GM12878 (cell line): ENCODE measurements around the gene TBATA. TPM values are rescaled to one million over a fixed set of nuclear protein-coding genes. Genes with fewer than 3 reads are reported as not detected.

Source experiments
- ATAC-seq: fragments of 200-7000 bp; cut with Tn5 transposase; 3 replicates; pipeline ENCODE4 v1.9.1; 2020; ENCODE audit warnings: mild to moderate bottlenecking, moderate library complexity
- BruUV-seq: library from RNA; stranded (reverse); fragments of 400-500 nt; replicated peaks from 2 replicates; lab custom pipeline; 2021; lab: Mats Ljungman, UMichigan
- CTCF ChIA-PET: fragments of 300-600 bp; sonication (Branson Sonifier 250); formaldehyde crosslinking; extraction: SDS; loops from one replicate; lab custom pipeline; 2021; ENCODE audit warnings: inconsistent platforms; lab: Yijun Ruan, JAX
- POLR2A ChIA-PET: fragments of 350-600 bp; formaldehyde crosslinking; extraction: SDS; loops from one replicate; lab custom pipeline; 2021; ENCODE audit warnings: inconsistent platforms; lab: Charles Lee
- RAD21 ChIA-PET: fragments of 300-600 bp; sonication (Branson Sonifier 250); formaldehyde crosslinking; loops from one replicate; lab custom pipeline; 2023; ENCODE audit warnings: antibody characterized with exemption; ENCODE audit not compliant: unreplicated experiment; lab: Charles Lee
- SMC1A ChIA-PET: fragments of 300-600 bp; sonication (Branson Sonifier 250); formaldehyde crosslinking; loops from one replicate; lab custom pipeline; 2023; ENCODE audit not compliant: unreplicated experiment, uncharacterized antibody; lab: Charles Lee
- DNase-seq: peaks from one replicate; pipeline ENCODE4 v3.0.0-alpha.2; 2011; ENCODE audit warnings: low read depth, low spot score
- FAIRE-seq: peaks from 3 replicates; lab custom pipeline; 2011; peaks lifted over from hg19 to GRCh38; lab: Jason Lieb, UNC
- H2AFZ ChIP-seq: 2 replicates; pipeline ENCODE4 v1.6.0; 2011; ENCODE audit warnings: low read depth, low read length, control low read depth; ENCODE audit not compliant: control insufficient read depth
- H3K27ac ChIP-seq: 2 replicates; pipeline ENCODE4 v1.5.1; 2011; ENCODE audit warnings: control low read depth; ENCODE audit not compliant: control insufficient read depth, insufficient read depth
- H3K27me3 ChIP-seq, 2 experiments: replicated peaks in 1 of 2; 2 replicates each; pipeline versions ENCODE4 v1.6.0 to v1.6.1; 2011; ENCODE audit warnings: low read length in 1 of 2; ENCODE audit not compliant: control insufficient read depth in 2 of 2, insufficient read depth in 2 of 2
- H3K36me3 ChIP-seq, 2 experiments: 2 replicates each; pipeline ENCODE4 v1.5.1; 2011; ENCODE audit warnings: low read length in 1 of 2; ENCODE audit not compliant: control insufficient read depth in 2 of 2, insufficient read depth in 2 of 2
- H3K4me1 ChIP-seq: 2 replicates; pipeline ENCODE4 v1.6.1; 2011; ENCODE audit warnings: mild to moderate bottlenecking, low read length, moderate library complexity, mixed read lengths; ENCODE audit not compliant: control insufficient read depth, insufficient read depth
- H3K4me2 ChIP-seq: 2 replicates; pipeline ENCODE4 v1.6.0; 2011; ENCODE audit warnings: control low read depth; ENCODE audit not compliant: control insufficient read depth, insufficient read depth
- H3K4me3 ChIP-seq: fragments of 200-600 bp; sonication (generic); 2 replicates; pipeline ENCODE4 v1.5.1; 2016
- H3K79me2 ChIP-seq: 2 replicates; pipeline ENCODE4 v1.6.0; 2011; ENCODE audit warnings: low read length; ENCODE audit not compliant: control insufficient read depth, insufficient read depth
- H3K9ac ChIP-seq: 2 replicates; pipeline ENCODE4 v1.8.0; 2011; ENCODE audit warnings: low read length, control low read depth, mixed read lengths; ENCODE audit not compliant: control insufficient read depth, insufficient read depth
- H3K9me3 ChIP-seq: replicated peaks from 3 replicates; pipeline ENCODE4 v1.5.1; 2011; ENCODE audit warnings: mild to moderate bottlenecking, low read length; ENCODE audit not compliant: control insufficient read depth, insufficient read depth
- H4K20me1 ChIP-seq: 2 replicates; pipeline ENCODE4 v1.6.0; 2011; ENCODE audit not compliant: control insufficient read depth, insufficient read depth
- CHD1 ChIP-seq: IDR thresholded peaks from 2 replicates; pipeline ENCODE4 v1.6.1; 2012; ENCODE audit warnings: low read depth, low read length, improper control_type of control experiment
- SMAD5 ChIP-seq: IDR thresholded peaks from 2 replicates; pipeline ENCODE4 v1.6.1; 2016; ENCODE audit warnings: antibody characterized with exemption, low read depth
- ZNF207 ChIP-seq: fragments of 450-650 bp; IDR thresholded peaks from 2 replicates; pipeline ENCODE4 v1.6.1; 2014; ENCODE audit warnings: antibody characterized with exemption, mild to moderate bottlenecking, borderline replicate concordance
- WGBS: methylation state at CpG from one replicate; pipeline ENCODE4 v1.1.6; 2016; ENCODE audit warnings: low lambda C conversion rate; ENCODE audit not compliant: insufficient replicate concordance, insufficient coverage; ENCODE audit errors: missing lambda C conversion rate; 5-methylcytosine and 5-hydroxymethylcytosine counted together
- in situ Hi-C: fragments of 300-500 bp; cut with MboI; formaldehyde crosslinking; loops from 9 replicates; pipeline ENCODE4 v1.14.3; 2018; ENCODE audit warnings: mixed read lengths
- intact Hi-C: fragments of 100-400 bp; cut with micrococcal nuclease; formaldehyde crosslinking; loops from one replicate; pipeline ENCODE4 v1.14.2; 2022; ENCODE audit not compliant: unreplicated experiment
- polyA plus RNA-seq, 11 experiments: library from polyadenylated mRNA; depleted of rRNA in 4 of 11; unstranded in 6 of 11; stranded (reverse) in 5 of 11; fragments of >200 nt; fragmentation: Nextera tagmentation in 4 of 11; fragmentation: Illumina TruSeq in 1 of 11; extraction: Ambion mirVana in 4 of 11; extraction: Trizol in 1 of 11; gene quantifications; 1 replicate in 1 of 11; 2 replicates in 10 of 11; pipeline versions ENCODE4 v1.2.1 to v1.2.3, GENCODE V29; 2011 to 2016; ENCODE audit warnings: inconsistent platforms in 2 of 11, missing spikeins in 2 of 11, low read depth in 1 of 11
- total RNA-seq, 4 experiments: library from RNA; depleted of rRNA in 3 of 4; stranded (reverse); fragments of >200 nt in 3 of 4; fragmentation: Illumina TruSeq in 1 of 4; extraction: Trizol in 1 of 4; gene quantifications; 2 replicates each; pipeline versions ENCODE4 v1.2.1 to v1.2.3, GENCODE V29; 2013 to 2021
- TF ChIP-seq, protein P1 (sequence below): IDR thresholded peaks from 2 replicates; pipeline ENCODE4 v1.6.1; 2012; ENCODE audit warnings: improper control_type of control experiment, low read depth, low read length; ENCODE audit not compliant: insufficient replicate concordance
- TF ChIP-seq, protein P2 (sequence below): fragments of 150-350 bp; IDR thresholded peaks from 2 replicates; pipeline ENCODE4 v1.6.1; 2016; ENCODE audit warnings: low read depth, low read length
- TF ChIP-seq, protein P3 (sequence below): fragments of 450-650 bp; IDR thresholded peaks from 2 replicates; pipeline ENCODE4 v1.6.1; 2017; ENCODE audit warnings: mild to moderate bottlenecking
- TF ChIP-seq, protein P4 (sequence below): fragments of 150-350 bp; IDR thresholded peaks from 2 replicates; pipeline ENCODE4 v1.6.1; 2014; ENCODE audit warnings: mild to moderate bottlenecking, low read depth, low read length

Gene TBATA
- total and polyA plus RNA-seq, 10 of the 15 experiments (the other 5 are each of a cell fraction or from before 2014, with no cell fraction given): not detected

DNA sequence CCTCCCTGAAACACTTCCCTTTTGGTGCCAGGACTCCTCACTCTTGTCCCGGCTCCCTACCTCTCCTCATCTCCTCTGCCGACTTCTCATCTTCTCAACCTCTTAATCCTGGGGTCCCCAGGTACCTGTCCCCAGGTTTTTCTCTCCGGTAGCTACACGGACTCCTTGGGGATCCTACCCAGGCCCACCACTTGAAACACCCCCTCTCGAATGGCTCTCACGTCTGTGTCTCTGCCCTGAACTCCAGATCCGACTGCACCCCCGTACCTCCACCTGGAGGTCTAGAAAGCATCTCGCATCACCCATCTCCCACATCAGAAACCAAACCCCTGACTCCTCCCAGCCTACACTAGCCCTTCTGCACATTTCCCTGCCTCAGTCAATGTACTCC, 4.8 kb downstream of the TBATA start (continued):
- TF ChIP-seq, protein P1, sequence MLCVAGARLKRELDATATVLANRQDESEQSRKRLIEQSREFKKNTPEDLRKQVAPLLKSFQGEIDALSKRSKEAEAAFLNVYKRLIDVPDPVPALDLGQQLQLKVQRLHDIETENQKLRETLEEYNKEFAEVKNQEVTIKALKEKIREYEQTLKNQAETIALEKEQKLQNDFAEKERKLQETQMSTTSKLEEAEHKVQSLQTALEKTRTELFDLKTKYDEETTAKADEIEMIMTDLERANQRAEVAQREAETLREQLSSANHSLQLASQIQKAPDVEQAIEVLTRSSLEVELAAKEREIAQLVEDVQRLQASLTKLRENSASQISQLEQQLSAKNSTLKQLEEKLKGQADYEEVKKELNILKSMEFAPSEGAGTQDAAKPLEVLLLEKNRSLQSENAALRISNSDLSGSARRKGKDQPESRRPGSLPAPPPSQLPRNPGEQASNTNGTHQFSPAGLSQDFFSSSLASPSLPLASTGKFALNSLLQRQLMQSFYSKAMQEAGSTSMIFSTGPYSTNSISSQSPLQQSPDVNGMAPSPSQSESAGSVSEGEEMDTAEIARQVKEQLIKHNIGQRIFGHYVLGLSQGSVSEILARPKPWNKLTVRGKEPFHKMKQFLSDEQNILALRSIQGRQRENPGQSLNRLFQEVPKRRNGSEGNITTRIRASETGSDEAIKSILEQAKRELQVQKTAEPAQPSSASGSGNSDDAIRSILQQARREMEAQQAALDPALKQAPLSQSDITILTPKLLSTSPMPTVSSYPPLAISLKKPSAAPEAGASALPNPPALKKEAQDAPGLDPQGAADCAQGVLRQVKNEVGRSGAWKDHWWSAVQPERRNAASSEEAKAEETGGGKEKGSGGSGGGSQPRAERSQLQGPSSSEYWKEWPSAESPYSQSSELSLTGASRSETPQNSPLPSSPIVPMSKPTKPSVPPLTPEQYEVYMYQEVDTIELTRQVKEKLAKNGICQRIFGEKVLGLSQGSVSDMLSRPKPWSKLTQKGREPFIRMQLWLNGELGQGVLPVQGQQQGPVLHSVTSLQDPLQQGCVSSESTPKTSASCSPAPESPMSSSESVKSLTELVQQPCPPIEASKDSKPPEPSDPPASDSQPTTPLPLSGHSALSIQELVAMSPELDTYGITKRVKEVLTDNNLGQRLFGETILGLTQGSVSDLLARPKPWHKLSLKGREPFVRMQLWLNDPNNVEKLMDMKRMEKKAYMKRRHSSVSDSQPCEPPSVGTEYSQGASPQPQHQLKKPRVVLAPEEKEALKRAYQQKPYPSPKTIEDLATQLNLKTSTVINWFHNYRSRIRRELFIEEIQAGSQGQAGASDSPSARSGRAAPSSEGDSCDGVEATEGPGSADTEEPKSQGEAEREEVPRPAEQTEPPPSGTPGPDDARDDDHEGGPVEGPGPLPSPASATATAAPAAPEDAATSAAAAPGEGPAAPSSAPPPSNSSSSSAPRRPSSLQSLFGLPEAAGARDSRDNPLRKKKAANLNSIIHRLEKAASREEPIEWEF: no peak
- no peak for TF ChIP-seq CHD1

DNA sequence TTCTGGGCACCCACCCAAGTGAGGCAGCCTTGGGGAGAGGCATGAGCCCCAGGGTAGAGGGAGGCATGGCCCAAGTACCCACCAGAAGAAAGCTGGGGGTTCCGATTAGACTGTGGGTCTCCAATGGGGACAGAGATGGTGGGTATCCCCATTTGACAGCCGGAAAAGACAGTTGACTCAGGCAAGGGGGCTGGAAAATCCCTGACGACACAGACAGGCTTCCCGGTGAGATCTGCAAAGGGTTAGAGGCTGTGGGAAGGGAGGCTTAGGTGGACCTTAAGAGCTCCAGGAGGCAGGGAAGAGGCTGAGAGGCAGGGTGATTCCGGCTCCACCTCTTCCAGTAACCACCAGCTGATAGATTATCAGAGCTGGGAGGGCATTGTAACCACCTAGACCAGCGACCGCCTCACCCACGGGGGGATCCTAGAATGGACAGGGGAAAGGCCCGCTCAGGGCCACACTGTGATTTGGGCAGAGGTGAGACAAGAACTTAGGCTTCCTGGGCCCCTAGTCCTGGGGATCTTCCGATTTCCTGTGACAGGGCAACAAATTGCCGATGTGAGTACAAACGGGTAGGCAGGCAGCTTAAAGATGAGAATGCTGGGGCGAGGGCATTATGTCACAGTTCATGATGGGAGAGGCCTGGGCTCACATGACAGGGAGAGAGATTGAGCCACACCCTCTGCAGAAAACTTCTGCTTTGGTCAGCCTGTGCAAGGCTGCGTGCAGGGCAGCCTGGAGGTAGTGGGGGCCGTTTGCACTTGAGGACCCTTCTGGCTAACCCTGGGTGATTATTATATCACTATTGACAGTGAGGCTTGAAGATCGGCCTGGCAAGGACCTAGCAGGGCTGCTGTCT, 5.4 kb downstream of the TBATA start:
- Histone ChIP-seq H3K9ac (no peak overlapping the region), H3K27me3 (no peaks in the 10 kb centered on the region; a peak in 2 of 4 replicates), H3K4me1 (no peaks in the 10 kb centered on the region), H4K20me1 (no peaks in the 10 kb centered on the region), H3K27ac (no peak overlapping the region), H3K4me2 (no peak overlapping the region), H2AFZ (no peak overlapping the region), H3K79me2 (no peaks in the 10 kb centered on the region), H3K4me3 (no peak overlapping the region), H3K9me3 (no peaks in the 10 kb centered on the region), H3K36me3 (no peaks in the 10 kb centered on the region)
- intact Hi-C loops (no loop called here), in situ Hi-C loops (no loop called here)
- DNase-seq (no peak), ATAC-seq (no peak), FAIRE-seq (no peak)
- ChIA-PET SMC1A (no interaction called here), RAD21 (no interaction called here), CTCF (interaction anchor here (0.7 kb wide), 1 partner anchor 108 kb away, joined by 4 read pairs; no protein-coding TSS in a partner anchor), POLR2A (no interaction called here)
- BruUV-seq: no TSS peak
- WGBS: 37% methylated on average over 16 of the region's 16 CpGs
- TF ChIP-seq, protein P2, sequence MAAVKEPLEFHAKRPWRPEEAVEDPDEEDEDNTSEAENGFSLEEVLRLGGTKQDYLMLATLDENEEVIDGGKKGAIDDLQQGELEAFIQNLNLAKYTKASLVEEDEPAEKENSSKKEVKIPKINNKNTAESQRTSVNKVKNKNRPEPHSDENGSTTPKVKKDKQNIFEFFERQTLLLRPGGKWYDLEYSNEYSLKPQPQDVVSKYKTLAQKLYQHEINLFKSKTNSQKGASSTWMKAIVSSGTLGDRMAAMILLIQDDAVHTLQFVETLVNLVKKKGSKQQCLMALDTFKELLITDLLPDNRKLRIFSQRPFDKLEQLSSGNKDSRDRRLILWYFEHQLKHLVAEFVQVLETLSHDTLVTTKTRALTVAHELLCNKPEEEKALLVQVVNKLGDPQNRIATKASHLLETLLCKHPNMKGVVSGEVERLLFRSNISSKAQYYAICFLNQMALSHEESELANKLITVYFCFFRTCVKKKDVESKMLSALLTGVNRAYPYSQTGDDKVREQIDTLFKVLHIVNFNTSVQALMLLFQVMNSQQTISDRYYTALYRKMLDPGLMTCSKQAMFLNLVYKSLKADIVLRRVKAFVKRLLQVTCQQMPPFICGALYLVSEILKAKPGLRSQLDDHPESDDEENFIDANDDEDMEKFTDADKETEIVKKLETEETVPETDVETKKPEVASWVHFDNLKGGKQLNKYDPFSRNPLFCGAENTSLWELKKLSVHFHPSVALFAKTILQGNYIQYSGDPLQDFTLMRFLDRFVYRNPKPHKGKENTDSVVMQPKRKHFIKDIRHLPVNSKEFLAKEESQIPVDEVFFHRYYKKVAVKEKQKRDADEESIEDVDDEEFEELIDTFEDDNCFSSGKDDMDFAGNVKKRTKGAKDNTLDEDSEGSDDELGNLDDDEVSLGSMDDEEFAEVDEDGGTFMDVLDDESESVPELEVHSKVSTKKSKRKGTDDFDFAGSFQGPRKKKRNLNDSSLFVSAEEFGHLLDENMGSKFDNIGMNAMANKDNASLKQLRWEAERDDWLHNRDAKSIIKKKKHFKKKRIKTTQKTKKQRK: no peak
- TF ChIP-seq ZNF207 (no peak), SMAD5 (no peak)
- TF ChIP-seq, protein P3, sequence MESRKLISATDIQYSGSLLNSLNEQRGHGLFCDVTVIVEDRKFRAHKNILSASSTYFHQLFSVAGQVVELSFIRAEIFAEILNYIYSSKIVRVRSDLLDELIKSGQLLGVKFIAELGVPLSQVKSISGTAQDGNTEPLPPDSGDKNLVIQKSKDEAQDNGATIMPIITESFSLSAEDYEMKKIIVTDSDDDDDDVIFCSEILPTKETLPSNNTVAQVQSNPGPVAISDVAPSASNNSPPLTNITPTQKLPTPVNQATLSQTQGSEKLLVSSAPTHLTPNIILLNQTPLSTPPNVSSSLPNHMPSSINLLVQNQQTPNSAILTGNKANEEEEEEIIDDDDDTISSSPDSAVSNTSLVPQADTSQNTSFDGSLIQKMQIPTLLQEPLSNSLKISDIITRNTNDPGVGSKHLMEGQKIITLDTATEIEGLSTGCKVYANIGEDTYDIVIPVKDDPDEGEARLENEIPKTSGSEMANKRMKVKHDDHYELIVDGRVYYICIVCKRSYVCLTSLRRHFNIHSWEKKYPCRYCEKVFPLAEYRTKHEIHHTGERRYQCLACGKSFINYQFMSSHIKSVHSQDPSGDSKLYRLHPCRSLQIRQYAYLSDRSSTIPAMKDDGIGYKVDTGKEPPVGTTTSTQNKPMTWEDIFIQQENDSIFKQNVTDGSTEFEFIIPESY: no peak
- TF ChIP-seq, protein P4, sequence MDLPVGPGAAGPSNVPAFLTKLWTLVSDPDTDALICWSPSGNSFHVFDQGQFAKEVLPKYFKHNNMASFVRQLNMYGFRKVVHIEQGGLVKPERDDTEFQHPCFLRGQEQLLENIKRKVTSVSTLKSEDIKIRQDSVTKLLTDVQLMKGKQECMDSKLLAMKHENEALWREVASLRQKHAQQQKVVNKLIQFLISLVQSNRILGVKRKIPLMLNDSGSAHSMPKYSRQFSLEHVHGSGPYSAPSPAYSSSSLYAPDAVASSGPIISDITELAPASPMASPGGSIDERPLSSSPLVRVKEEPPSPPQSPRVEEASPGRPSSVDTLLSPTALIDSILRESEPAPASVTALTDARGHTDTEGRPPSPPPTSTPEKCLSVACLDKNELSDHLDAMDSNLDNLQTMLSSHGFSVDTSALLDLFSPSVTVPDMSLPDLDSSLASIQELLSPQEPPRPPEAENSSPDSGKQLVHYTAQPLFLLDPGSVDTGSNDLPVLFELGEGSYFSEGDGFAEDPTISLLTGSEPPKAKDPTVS: no peak
